ENCODE results near the gene KIF18B. TPM values are rescaled to one million over a fixed set of nuclear protein-coding genes. Genes with fewer than 3 reads are reported as not detected.
A peak's percentile ranks its signal among the peaks of the same experiment; 100 is the strongest.
"Not testable (repeated sequence)": the region's sequence is repeated elsewhere in the genome, so short reads cannot be mapped to it uniquely, and the experiment has no call there.

KIF18B gene
- total RNA-seq, 1 donor from 2014 or later, result 0.74 TPM

DNA sequence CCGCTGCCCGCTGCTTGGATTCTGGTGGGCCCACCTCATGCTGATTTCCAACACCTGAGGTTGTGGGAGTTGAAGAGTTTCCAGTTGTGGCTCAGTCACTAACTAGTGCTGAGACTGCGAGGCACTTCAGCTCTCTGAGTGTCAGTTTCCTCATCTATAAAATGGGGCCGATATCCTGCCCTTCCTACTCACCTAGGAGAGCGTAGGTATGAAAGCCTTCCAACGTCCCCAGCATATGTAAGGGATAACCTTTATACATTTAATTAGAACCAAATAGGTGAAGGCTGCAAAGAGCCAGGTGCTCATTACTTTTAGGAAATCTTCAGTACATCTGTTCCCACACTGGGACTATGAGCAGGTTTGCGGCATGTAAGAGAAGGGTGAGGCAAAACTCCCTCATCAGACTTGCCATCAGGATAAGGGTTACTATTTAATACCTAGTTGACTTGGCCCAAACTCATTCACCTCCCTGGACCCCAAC lies 782 bp upstream of the KIF18B start:
- no peaks in the 10 kb centered on the region for H3K36me3 ChIP-seq
- TF ChIP-seq, protein P1, sequence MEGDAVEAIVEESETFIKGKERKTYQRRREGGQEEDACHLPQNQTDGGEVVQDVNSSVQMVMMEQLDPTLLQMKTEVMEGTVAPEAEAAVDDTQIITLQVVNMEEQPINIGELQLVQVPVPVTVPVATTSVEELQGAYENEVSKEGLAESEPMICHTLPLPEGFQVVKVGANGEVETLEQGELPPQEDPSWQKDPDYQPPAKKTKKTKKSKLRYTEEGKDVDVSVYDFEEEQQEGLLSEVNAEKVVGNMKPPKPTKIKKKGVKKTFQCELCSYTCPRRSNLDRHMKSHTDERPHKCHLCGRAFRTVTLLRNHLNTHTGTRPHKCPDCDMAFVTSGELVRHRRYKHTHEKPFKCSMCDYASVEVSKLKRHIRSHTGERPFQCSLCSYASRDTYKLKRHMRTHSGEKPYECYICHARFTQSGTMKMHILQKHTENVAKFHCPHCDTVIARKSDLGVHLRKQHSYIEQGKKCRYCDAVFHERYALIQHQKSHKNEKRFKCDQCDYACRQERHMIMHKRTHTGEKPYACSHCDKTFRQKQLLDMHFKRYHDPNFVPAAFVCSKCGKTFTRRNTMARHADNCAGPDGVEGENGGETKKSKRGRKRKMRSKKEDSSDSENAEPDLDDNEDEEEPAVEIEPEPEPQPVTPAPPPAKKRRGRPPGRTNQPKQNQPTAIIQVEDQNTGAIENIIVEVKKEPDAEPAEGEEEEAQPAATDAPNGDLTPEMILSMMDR (IDR thresholded peaks at IDR 0.05), result no peak
- TF ChIP-seq POLR2AphosphoS5 (IDR thresholded peaks at IDR 0.05; ENCODE audit: insufficient read depth in 1 of 2, low read depth in 1 of 2) (no peak), POLR2A (IDR thresholded peaks at IDR 0.05) (no peak)
- peaks cover 9% of the 10 kb centered on the region for H3K4me1 ChIP-seq
- H3K27ac ChIP-seq, result peak overlapping the region; percentile 52
- intact Hi-C loops (cut with DNase I), result no loop called here
- no peaks in the 10 kb centered on the region for H3K9me3 ChIP-seq
- no peaks in the 10 kb centered on the region for H3K27me3 ChIP-seq
- H3K4me3 ChIP-seq, result peak overlapping the region; percentile 54 to 79
- no peak for DNase-seq (ENCODE audit: extremely low spot score in 2 of 2)

DNA sequence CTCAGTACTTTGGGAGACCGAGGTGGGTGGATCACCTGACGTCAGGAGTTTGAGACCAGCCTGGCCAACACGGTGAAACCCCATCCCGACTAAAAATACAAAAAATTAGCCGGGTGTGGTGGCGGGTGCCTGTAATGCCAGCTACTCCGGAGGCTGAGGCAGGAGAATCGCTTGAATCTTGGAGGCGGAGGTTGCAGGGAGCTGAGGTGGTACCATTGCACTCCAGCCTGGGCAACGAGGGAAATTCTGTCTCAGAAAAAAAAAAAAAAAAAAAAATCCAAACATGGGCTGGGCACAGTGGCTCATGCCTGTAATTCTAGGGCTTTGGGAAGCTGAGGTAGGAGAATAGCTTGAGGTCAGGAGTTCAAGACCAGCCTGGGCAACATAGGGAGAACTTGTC lies 1.9 kb downstream of the KIF18B start:
- H3K27me3 ChIP-seq; H3K4me3 ChIP-seq; H3K4me1 ChIP-seq; H3K36me3 ChIP-seq; H3K9me3 ChIP-seq; DNase-seq (ENCODE audit: extremely low spot score in 2 of 2); H3K27ac ChIP-seq; intact Hi-C loops (cut with DNase I): not testable (repeated sequence)

DNA sequence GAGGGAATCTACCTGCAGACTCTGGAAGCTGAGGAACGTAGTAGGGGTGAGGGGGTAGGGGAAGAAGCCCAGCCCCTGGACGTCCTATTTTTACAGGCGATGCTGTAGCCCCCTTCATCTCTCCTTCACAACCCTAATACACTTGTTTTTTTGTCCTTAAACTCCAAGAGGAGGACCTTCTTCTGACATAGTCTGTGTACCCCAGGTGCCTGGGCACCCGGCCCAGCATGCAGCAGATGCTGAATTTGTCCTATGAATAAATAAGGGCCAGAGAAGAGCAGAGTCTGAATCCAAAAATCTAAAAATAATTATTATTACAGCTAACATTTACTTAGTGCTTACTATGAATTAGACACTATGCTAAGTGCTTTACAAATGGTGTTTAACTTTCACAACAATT lies 5.1 kb downstream of the KIF18B start:
- no peak overlapping the region for H3K27ac ChIP-seq
- H3K36me3 ChIP-seq, result no peaks in the 10 kb centered on the region

DNA sequence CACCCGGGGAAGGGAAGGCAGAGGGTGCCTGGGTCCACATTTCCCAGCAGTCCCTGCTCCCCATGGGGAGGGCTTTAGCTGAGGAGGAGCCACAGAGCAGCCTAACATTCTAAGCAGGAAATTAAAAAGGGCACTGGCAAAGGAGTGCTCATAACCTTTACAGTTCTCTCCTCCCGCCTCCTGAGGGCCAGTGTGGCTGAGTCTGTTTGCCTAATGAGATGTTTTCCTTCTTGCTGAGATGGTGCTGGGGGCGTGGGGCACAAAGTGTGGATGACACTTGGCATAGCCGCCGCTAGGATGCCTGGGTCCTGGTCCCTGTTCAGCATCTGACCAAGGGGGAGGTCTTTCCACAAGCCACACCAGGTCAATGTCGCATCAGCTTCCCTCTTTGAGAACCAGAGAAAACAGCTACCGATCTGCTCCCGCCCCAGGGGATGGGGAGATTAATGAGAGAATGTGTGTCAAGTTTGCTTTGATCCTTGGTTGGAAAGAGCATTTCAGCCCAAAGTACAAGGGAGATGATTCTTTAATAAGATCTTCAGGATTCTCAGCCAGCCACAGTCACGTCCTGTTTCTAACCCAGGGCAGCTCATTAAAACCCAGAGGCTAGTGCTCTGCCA lies 5.8 kb downstream of the KIF18B start:
- Histone ChIP-seq H3K27ac (no peak overlapping the region), H3K4me1 (peaks cover 2% of the 10 kb centered on the region), H3K9me3 (no peaks in the 10 kb centered on the region), H3K36me3 (no peaks in the 10 kb centered on the region), H3K4me3 (no peak overlapping the region), H3K27me3 (no peaks in the 10 kb centered on the region)
- no peak for DNase-seq (ENCODE audit: extremely low spot score in 2 of 2)
- intact Hi-C loops (cut with DNase I), result no loop called here
- TF ChIP-seq POLR2AphosphoS5 (IDR thresholded peaks at IDR 0.05; ENCODE audit: insufficient read depth in 1 of 2, low read depth in 1 of 2), result no peak
- no peak for TF ChIP-seq POLR2A (IDR thresholded peaks at IDR 0.05)
- TF ChIP-seq, protein P1 (IDR thresholded peaks at IDR 0.05), result no peak

More for the DNA sequence above, 5.1 kb downstream of the KIF18B start:
- H3K4me1 ChIP-seq, result peaks cover 8% of the 10 kb centered on the region
- H3K27me3 ChIP-seq, result no peaks in the 10 kb centered on the region
- H3K9me3 ChIP-seq, result no peaks in the 10 kb centered on the region
- no peak overlapping the region for H3K4me3 ChIP-seq
- intact Hi-C loops (cut with DNase I), result no loop called here
- DNase-seq (ENCODE audit: extremely low spot score in 2 of 2), result no peak
- TF ChIP-seq, protein P1 (IDR thresholded peaks at IDR 0.05), result no peak
- TF ChIP-seq POLR2AphosphoS5 (IDR thresholded peaks at IDR 0.05; ENCODE audit: insufficient read depth in 1 of 2, low read depth in 1 of 2) (no peak), POLR2A (IDR thresholded peaks at IDR 0.05) (no peak)

DNA sequence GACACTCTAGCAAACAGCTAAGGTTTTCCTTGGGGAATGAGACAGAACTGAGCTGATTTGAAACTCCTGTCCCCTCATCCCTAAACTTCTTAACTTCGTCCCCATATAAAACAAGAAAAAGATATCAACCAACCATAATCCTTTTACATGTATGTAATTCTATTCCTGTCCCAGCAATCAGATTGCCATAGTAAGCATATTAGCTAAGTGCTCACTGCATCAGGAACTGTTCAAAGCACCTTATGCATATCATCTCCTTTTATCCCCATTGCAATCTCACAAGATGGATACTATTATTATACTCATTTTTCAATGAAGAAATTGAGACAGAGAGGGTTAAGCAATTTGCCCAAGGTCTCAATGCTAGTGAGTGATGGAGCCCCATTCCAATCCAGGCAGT lies 6.8 kb downstream of the KIF18B start:
- H3K27me3 ChIP-seq, result no peaks in the 10 kb centered on the region
- H3K4me1 ChIP-seq, result no peaks in the 10 kb centered on the region
- intact Hi-C loops (cut with DNase I), result no loop called here
- no peak overlapping the region for H3K4me3 ChIP-seq
- H3K9me3 ChIP-seq, result no peaks in the 10 kb centered on the region
- H3K27ac ChIP-seq, result no peak overlapping the region
- TF ChIP-seq POLR2A (IDR thresholded peaks at IDR 0.05) (no peak), POLR2AphosphoS5 (IDR thresholded peaks at IDR 0.05; ENCODE audit: insufficient read depth in 1 of 2, low read depth in 1 of 2) (no peak)
- TF ChIP-seq, protein P1 (IDR thresholded peaks at IDR 0.05), result no peak
- no peak for DNase-seq (ENCODE audit: extremely low spot score in 2 of 2)
- H3K36me3 ChIP-seq, result no peaks in the 10 kb centered on the region
